HUES48 (cell line): Measurements from ENCODE around the gene ANO7.

Experiments
- H3K27ac ChIP-seq: one replicate; pipeline ENCODE4 v1.7.0; 2013; ENCODE audit warnings: low read depth, low read length, inconsistent platforms
- H3K27me3 ChIP-seq: 2 replicates; pipeline ENCODE4 v1.6.1; 2013; ENCODE audit warnings: mild to moderate bottlenecking, low read length; ENCODE audit not compliant: control insufficient read depth, insufficient read depth
- H3K36me3 ChIP-seq: 2 replicates; pipeline ENCODE4 v1.6.1; 2013; ENCODE audit warnings: low read length; ENCODE audit not compliant: control insufficient read depth, insufficient read depth
- H3K4me1 ChIP-seq: 2 replicates; pipeline ENCODE4 v1.6.1; 2013; ENCODE audit warnings: mild to moderate bottlenecking, low read length; ENCODE audit not compliant: control insufficient read depth, insufficient read depth
- H3K4me3 ChIP-seq: 2 replicates; pipeline ENCODE4 v1.5.1; 2013; ENCODE audit warnings: mild to moderate bottlenecking, low read depth, low read length
- H3K9ac ChIP-seq: 2 replicates; pipeline ENCODE4 v1.6.1; 2013; ENCODE audit warnings: mild to moderate bottlenecking, low read depth, low read length, moderate library complexity
- H3K9me3 ChIP-seq: 2 replicates; pipeline ENCODE4 v1.6.1; 2013; ENCODE audit warnings: low read length; ENCODE audit not compliant: control insufficient read depth, insufficient read depth

ANO7 gene

DNA sequence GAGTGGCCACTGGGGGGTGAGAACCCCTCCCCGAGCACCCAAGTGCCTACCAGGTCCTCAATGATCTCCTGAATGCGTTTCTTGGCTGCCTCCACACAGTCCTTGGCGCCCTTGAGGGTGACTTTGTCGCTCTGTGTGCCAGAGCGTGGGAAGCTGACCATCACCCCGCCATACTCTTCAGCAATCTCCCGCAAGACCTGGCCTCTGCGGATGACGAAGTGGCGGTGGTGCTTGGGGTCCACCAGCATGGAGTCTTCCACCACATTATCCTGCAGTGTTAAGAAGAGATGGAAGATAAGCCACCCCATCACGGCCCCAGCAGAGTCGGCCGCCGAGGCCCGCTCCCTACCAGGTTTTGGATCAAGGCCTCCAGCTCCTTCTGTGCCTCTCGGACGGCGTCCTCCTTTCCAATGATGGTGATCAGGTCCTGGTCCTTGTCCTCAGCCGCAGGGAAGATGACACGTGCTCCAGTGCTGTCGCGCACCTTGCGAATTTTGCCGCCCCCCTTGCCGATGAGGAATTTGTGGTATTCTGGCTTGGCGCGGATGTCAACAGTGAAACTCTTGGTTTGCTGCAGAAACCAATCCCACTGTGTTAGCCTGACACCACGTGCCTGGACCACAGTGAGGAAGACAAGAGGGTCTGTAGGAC is 51.2 kb downstream of the ANO7 start:
- no peak overlapping the region for H3K27ac ChIP-seq

DNA sequence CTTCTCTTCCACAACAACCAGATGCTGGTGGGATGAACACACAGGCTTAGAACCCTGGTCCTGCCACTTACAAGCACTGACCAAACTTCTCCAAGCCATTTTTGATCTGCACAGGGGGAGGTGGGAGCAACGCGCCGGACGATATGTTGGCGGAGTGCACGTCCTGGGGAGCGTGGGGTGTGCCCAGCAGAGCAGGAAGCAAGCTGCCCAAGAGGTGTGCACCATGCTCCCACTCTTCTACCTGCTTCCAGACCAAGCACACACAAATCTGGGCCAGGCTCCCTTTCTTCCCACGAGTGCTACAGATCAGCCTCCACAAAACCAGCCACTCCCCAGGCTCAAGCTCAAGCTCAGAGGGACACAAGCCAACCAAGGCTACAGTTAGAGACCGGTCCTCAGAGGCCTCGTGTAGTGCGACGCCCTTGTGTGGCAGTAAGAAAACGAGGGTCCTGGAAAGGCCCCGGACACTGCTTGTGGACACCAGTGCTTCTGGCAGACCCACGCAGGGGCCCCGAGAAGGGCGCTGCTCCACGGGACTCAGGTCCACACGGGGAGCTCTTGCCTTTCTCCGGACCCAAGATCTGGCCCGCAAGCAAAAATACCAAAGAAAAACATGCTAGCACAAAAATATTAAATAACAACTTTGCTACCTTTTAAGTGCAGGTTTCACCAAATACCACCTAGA is 52.0 kb downstream of the ANO7 start:
- Histone ChIP-seq H3K27ac (no peak overlapping the region), H3K9ac (no peak overlapping the region), H3K4me1 (no peaks in the 10 kb centered on the region), H3K36me3 (peaks cover 98% of the 10 kb centered on the region), H3K9me3 (no peaks in the 10 kb centered on the region), H3K4me3 (no peak overlapping the region), H3K27me3 (no peaks in the 10 kb centered on the region)

More for the DNA sequence above, 51.2 kb downstream of the ANO7 start:
- H3K27me3 ChIP-seq: no peaks in the 10 kb centered on the region
- H3K9ac ChIP-seq: no peak overlapping the region
- no peaks in the 10 kb centered on the region for H3K4me1 ChIP-seq
- no peaks in the 10 kb centered on the region for H3K9me3 ChIP-seq
- no peak overlapping the region for H3K4me3 ChIP-seq
- peaks cover 98% of the 10 kb centered on the region for H3K36me3 ChIP-seq

- H3K9me3 ChIP-seq: no peaks in the 10 kb centered on the region
- H3K27me3 ChIP-seq: no peaks in the 10 kb centered on the region
- H3K4me1 ChIP-seq: no peaks in the 10 kb centered on the region
- peaks cover 98% of the 10 kb centered on the region for H3K36me3 ChIP-seq
- H3K4me3 ChIP-seq: no peak overlapping the region
- no peak overlapping the region for H3K9ac ChIP-seq
- no peak overlapping the region for H3K27ac ChIP-seq
Measured at GRCh38 chr2:241241669-241242068, 53.2 kb downstream of the ANO7 start.

DNA sequence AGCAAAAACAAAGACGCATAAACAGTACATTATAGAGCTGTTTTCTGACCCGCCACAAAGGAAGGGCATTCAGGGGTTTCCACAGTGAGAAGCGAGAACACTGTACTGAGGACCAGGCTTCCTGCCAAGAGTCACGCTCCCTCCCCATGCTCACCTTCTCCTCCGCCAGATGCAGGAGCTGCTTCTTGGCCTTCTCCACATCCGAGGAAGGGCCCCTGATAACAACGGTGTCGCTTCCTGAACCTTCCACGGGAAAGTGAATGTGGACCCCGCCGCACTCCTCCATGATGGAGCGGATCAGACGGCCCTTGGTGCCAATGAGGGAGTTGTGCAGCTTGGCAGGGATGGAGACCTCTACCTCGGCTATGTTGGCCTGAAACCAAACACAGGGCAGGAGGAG is 53.8 kb downstream of the ANO7 start:
- Histone ChIP-seq H3K4me3 (no peak overlapping the region), H3K9me3 (no peaks in the 10 kb centered on the region), H3K27ac (no peak overlapping the region), H3K36me3 (peaks cover 98% of the 10 kb centered on the region), H3K27me3 (no peaks in the 10 kb centered on the region), H3K4me1 (no peaks in the 10 kb centered on the region), H3K9ac (no peak overlapping the region)

- Histone ChIP-seq H3K27ac (no peak overlapping the region), H3K9ac (no peak overlapping the region), H3K36me3 (peaks cover 98% of the 10 kb centered on the region), H3K4me1 (no peaks in the 10 kb centered on the region), H3K27me3 (no peaks in the 10 kb centered on the region), H3K4me3 (no peak overlapping the region), H3K9me3 (no peaks in the 10 kb centered on the region)
Measured at GRCh38 chr2:241244368-241244767, 55.9 kb downstream of the ANO7 start.

DNA sequence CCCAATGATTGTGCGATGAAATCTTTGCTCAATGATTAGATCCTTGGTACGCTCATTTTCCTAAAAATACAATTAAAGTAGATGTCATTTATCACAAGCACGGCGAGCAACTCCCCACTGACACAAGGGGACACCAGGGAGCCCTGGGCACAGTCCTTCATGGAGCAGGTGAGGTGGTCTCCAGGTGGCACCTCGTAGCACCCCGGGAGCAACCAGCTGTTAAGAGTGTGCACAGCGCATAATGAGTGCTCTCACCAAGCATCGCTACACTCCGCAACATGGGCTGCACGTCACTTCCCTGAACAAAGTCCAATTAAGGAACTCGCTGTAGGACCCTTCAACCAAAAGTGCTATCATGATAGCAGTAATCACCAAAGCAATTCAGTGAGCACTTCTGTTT is 59.8 kb downstream of the ANO7 start:
- Histone ChIP-seq H3K27ac (no peak overlapping the region), H3K4me3 (no peak overlapping the region), H3K36me3 (peaks cover 100% of the 10 kb centered on the region), H3K9ac (no peak overlapping the region), H3K9me3 (no peaks in the 10 kb centered on the region), H3K27me3 (no peaks in the 10 kb centered on the region), H3K4me1 (no peaks in the 10 kb centered on the region)

- no peak overlapping the region for H3K4me3 ChIP-seq
- no peaks in the 10 kb centered on the region for H3K9me3 ChIP-seq
- no peaks in the 10 kb centered on the region for H3K27me3 ChIP-seq
- H3K27ac ChIP-seq: no peak overlapping the region
- H3K36me3 ChIP-seq: peaks cover 100% of the 10 kb centered on the region
- no peak overlapping the region for H3K9ac ChIP-seq
- no peaks in the 10 kb centered on the region for H3K4me1 ChIP-seq
Measured at GRCh38 chr2:241248897-241249296, 60.4 kb downstream of the ANO7 start.

GRCh38 chr2:241249654-241250053 is 61.2 kb downstream of the ANO7 start:
- H3K9me3 ChIP-seq: no peaks in the 10 kb centered on the region
- no peak overlapping the region for H3K9ac ChIP-seq
- no peak overlapping the region for H3K27ac ChIP-seq
- H3K4me3 ChIP-seq: no peak overlapping the region
- H3K27me3 ChIP-seq: no peaks in the 10 kb centered on the region
- H3K4me1 ChIP-seq: no peaks in the 10 kb centered on the region
- H3K36me3 ChIP-seq: peaks cover 97% of the 10 kb centered on the region

DNA sequence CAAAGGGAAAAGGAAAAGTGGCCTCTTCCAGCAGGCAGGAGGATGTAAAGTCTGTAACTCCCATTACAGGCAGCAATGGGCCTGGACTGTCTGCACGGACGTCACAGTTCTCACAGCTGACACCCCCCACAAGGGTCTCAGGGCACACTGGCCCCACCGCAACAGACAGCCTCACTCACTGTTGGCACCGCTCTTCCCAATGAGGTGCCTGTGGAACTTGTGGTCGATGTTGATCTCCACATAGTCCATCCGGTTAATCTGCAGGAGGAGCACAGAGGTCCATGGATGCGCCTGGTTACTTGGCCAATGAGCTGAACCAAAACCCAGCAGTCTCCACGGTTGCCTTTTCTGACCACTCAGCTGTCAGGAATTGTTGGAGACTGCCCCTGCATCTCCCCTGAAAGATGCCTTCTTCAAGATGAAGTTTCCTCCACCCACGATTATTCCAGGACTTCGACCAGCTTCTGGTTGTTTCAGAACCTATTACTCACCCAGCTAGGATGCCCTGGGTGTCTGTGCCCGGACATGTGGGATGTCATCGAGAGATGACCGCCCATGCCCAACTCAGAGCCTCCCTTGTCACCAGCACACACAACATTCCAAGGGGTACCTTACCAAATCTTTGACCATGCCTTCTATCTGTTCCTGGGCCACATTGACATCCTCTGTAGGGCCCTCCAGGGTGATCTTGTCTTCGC is 64.5 kb downstream of the ANO7 start:
- Histone ChIP-seq H3K4me3 (no peak overlapping the region), H3K27ac (no peak overlapping the region), H3K9me3 (no peaks in the 10 kb centered on the region), H3K27me3 (no peaks in the 10 kb centered on the region), H3K36me3 (peaks cover 97% of the 10 kb centered on the region), H3K4me1 (no peaks in the 10 kb centered on the region), H3K9ac (no peak overlapping the region)

DNA sequence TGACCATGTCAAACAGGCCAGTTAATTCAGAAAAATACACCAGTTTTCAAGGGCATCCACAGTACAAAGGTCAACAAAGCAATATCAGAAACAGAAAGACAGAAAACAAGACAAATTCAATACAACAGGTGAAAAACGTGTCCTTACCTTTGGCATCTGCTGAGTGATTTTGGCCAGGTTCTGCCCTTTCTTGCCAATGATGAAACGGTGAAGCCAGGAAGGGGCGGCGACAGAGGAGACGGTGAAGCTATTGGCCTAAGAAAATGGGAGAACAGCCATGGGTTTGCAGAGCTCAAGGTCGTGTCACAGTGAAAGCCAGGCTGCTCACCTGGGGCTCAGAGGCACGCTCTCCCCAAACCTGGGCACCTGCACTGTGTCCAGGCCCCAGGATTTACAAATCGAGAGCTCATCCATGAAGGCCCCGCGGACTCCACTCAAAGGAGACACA is 66.5 kb downstream of the ANO7 start:
- Histone ChIP-seq H3K27me3 (no peaks in the 10 kb centered on the region), H3K27ac (no peak overlapping the region), H3K4me1 (no peaks in the 10 kb centered on the region), H3K4me3 (no peak overlapping the region), H3K9ac (no peak overlapping the region), H3K36me3 (peaks cover 94% of the 10 kb centered on the region), H3K9me3 (no peaks in the 10 kb centered on the region)

- Histone ChIP-seq H3K4me1 (no peaks in the 10 kb centered on the region), H3K27me3 (no peaks in the 10 kb centered on the region), H3K36me3 (peaks cover 94% of the 10 kb centered on the region), H3K27ac (no peak overlapping the region), H3K9ac (no peak overlapping the region), H3K9me3 (no peaks in the 10 kb centered on the region), H3K4me3 (no peak overlapping the region)
Measured at GRCh38 chr2:241255542-241256167, 67.2 kb downstream of the ANO7 start.
